Kidney tubule cell (primary cell): Measurements from ENCODE around the gene PPIAL4G.
"Not testable (repeated sequence)": the region's sequence is repeated elsewhere in the genome, so short reads cannot be mapped to it uniquely, and the experiment has no call there.

Experiments used
- DNase-seq: peaks from one replicate; pipeline ENCODE4 v3.0.0-alpha.2; 2018; ENCODE audit warnings: low spot score

Gene PPIAL4G

GRCh38 chr1:148483029-148483428 is at the start of gene PPIAL4G:
PPIAL4G (minus strand) TSS chr1:148483302; CDS start chr1:148483252, 50 bp downstream.
- not testable (repeated sequence) for DNase-seq

GRCh38 chr1:148532158-148532557 is 49.1 kb upstream of the PPIAL4G start:
- not testable (repeated sequence) for DNase-seq

GRCh38 chr1:148529101-148529567 is 46.0 kb upstream of the PPIAL4G start:
- peak; percentile 92 for DNase-seq

- DNase-seq = not testable (repeated sequence)
Measured at GRCh38 chr1:148528591-148528990, 45.5 kb upstream of the PPIAL4G start.

- DNase-seq = not testable (repeated sequence)
Measured at GRCh38 chr1:148526587-148526986, 43.5 kb upstream of the PPIAL4G start.

GRCh38 chr1:148523205-148524144 is 40.4 kb upstream of the PPIAL4G start:
- DNase-seq = not testable (repeated sequence)

GRCh38 chr1:148522561-148523204 is 39.6 kb upstream of the PPIAL4G start:
- peak; percentile 99 for DNase-seq

- DNase-seq = peak; percentile 93
Measured at GRCh38 chr1:148522072-148522471, 39.0 kb upstream of the PPIAL4G start.

GRCh38 chr1:148514310-148514709 is 31.2 kb upstream of the PPIAL4G start:
- not testable (repeated sequence) for DNase-seq

GRCh38 chr1:148512571-148513184 is 29.6 kb upstream of the PPIAL4G start:
- DNase-seq = peak; percentile 34

GRCh38 chr1:148493933-148494332 is 10.8 kb upstream of the PPIAL4G start:
- not testable (repeated sequence) for DNase-seq

- not testable (repeated sequence) for DNase-seq
Measured at GRCh38 chr1:148481134-148481533, 2.0 kb downstream of the PPIAL4G start.

- DNase-seq = not testable (repeated sequence)
Measured at GRCh38 chr1:148459694-148460093, 23.4 kb downstream of the PPIAL4G start.

GRCh38 chr1:148458901-148459581 is 24.1 kb downstream of the PPIAL4G start:
- DNase-seq = peak; percentile 5

GRCh38 chr1:148458398-148458797 is 24.7 kb downstream of the PPIAL4G start:
- DNase-seq = not testable (repeated sequence)

- peak; percentile 0 for DNase-seq
Measured at GRCh38 chr1:148452845-148453244, 30.3 kb downstream of the PPIAL4G start.

- DNase-seq = not testable (repeated sequence)
Measured at GRCh38 chr1:148439654-148440325, 43.3 kb downstream of the PPIAL4G start.

- no peak for DNase-seq
Measured at GRCh38 chr1:148435406-148435805, 47.7 kb downstream of the PPIAL4G start.

- DNase-seq = no peak
Measured at GRCh38 chr1:148434832-148435231, 48.3 kb downstream of the PPIAL4G start.

- not testable (repeated sequence) for DNase-seq
Measured at GRCh38 chr1:148432916-148433317, 50.2 kb downstream of the PPIAL4G start.
